Measurements from ENCODE around the gene SMIM17. TPM values are rescaled to one million over a fixed set of nuclear protein-coding genes. Genes with fewer than 3 reads are reported as not detected.

The SMIM17 gene
- polyA plus RNA-seq, 3 donors = not detected

DNA sequence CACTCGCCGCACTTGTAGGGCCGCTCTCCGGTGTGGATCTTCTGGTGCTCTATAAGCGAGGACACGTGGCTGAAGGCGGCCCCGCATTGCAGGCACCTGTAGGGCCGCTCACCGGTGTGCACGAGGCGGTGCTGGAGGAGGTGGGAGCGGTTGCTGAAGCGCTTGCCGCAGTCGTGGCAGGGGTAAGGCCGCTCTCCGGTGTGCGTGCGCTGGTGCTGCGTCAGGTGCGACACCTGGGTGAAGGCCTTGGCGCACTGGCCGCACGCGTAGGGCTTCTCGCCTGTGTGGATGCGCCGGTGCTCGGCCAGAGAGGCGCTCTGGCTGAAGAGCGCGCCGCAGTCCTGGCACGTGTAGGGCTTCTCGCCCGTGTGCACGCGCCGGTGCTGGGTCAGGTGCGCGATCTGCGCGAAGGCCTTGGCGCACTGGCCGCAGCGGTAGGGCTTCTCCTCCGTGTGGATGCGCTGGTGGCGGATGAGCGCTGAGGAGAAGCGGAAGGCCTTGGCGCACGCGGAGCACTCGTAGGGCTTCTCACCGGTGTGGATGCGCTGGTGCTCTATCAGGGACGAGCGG is 21.1 kb downstream of the SMIM17 start:
- H3K36me3 Mint-ChIP-seq = peaks cover 9 to 10% of the 10 kb centered on the region in 2 donors
- Histone ChIP-seq H4K20me1 (ENCODE audit: insufficient read depth, low read length) (no peaks in the 10 kb centered on the region), H2AFZ (ENCODE audit: insufficient read depth, low read depth, low read length, poor library complexity, severe bottlenecking) (no peak overlapping the region), H3K4me2 (replicated peaks; ENCODE audit: extremely low read depth, low read length, poor library complexity, severe bottlenecking) (no peak overlapping the region), H3K36me3 (replicated peaks in 1 of 2; ENCODE audit: control insufficient read depth in 1 of 2, insufficient read depth in 2 of 2, low read length in 2 of 2) (no peaks in the 10 kb centered on the region), H3K9ac (ENCODE audit: insufficient read depth, low read length, poor library complexity, severe bottlenecking) (no peak overlapping the region), H3K27ac (ENCODE audit: low read depth in 1 of 2, low read length in 2 of 2) (no peak overlapping the region), H3K9me3 (replicated peaks in 1 of 2; ENCODE audit: control insufficient read depth in 1 of 2, insufficient read depth in 1 of 2, low read length in 2 of 2) (peaks cover 92 to 99% of the 10 kb centered on the region in 2 donors), H3K27me3 (ENCODE audit: control insufficient read depth in 2 of 2, insufficient read depth in 2 of 2, low read length in 2 of 2) (no peaks in the 10 kb centered on the region), H3K79me2 (ENCODE audit: insufficient read depth, low read length) (no peaks in the 10 kb centered on the region), H3K4me3 (replicated peaks in 1 of 3; ENCODE audit: low read depth in 2 of 3, low read length in 3 of 3) (no peak overlapping the region), H3K4me1 (ENCODE audit: control insufficient read depth in 1 of 2, insufficient read depth in 2 of 2, low read length in 2 of 2) (no peaks in the 10 kb centered on the region)
- DNase-seq = no peak
- intact Hi-C loops (cut with micrococcal nuclease) = no loop called here
- H3K27ac Mint-ChIP-seq = no peak overlapping the region
- no peaks in the 10 kb centered on the region for H3K4me1 Mint-ChIP-seq
- TF ChIP-seq, protein P1, sequence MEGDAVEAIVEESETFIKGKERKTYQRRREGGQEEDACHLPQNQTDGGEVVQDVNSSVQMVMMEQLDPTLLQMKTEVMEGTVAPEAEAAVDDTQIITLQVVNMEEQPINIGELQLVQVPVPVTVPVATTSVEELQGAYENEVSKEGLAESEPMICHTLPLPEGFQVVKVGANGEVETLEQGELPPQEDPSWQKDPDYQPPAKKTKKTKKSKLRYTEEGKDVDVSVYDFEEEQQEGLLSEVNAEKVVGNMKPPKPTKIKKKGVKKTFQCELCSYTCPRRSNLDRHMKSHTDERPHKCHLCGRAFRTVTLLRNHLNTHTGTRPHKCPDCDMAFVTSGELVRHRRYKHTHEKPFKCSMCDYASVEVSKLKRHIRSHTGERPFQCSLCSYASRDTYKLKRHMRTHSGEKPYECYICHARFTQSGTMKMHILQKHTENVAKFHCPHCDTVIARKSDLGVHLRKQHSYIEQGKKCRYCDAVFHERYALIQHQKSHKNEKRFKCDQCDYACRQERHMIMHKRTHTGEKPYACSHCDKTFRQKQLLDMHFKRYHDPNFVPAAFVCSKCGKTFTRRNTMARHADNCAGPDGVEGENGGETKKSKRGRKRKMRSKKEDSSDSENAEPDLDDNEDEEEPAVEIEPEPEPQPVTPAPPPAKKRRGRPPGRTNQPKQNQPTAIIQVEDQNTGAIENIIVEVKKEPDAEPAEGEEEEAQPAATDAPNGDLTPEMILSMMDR (IDR thresholded peaks at IDR 0.05) = no peak
- WGBS (ENCODE audit: insufficient coverage) = 98% methylated on average over 59 of the region's 60 CpGs
- H3K27me3 Mint-ChIP-seq (ENCODE audit: low read depth in 3 of 3) = no peaks in the 10 kb centered on the region
- no peak overlapping the region for H3K4me3 Mint-ChIP-seq
- peaks cover 68 to 100% (median 92%) of the 10 kb centered on the region in 7 donors for H3K9me3 Mint-ChIP-seq

DNA sequence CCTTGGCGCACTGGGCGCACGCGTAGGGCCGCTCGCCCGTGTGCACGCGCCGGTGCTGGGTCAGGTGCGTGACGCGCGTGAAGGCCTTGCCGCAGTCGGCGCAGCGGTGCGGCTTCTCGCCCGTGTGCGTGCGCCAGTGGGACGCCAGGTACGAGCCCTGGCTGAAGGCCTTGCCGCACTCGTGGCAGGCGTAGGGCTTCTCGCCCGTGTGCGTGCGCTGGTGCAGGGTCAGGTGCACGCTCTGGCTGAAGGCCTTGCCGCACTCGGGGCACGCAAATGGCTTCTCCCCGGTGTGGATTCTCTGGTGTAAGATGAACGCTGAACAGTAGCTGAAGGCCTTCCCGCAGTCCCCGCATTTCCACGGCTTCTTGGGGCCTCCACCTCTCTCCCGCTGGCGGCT is 21.6 kb downstream of the SMIM17 start:
- H3K36me3 Mint-ChIP-seq = peaks cover 9 to 10% of the 10 kb centered on the region in 2 donors
- intact Hi-C loops (cut with micrococcal nuclease) = no loop called here
- no peak overlapping the region for H3K27ac ChIP-seq (ENCODE audit: low read depth in 1 of 2, low read length in 2 of 2)
- TF ChIP-seq, protein P1 (IDR thresholded peaks at IDR 0.05) = no peak
- H3K4me3 ChIP-seq (replicated peaks in 1 of 3; ENCODE audit: low read depth in 2 of 3, low read length in 3 of 3) = no peak overlapping the region
- peaks cover 91 to 98% of the 10 kb centered on the region in 2 donors for H3K9me3 ChIP-seq (replicated peaks in 1 of 2; ENCODE audit: control insufficient read depth in 1 of 2, insufficient read depth in 1 of 2, low read length in 2 of 2)
- H3K9ac ChIP-seq (ENCODE audit: insufficient read depth, low read length, poor library complexity, severe bottlenecking) = no peak overlapping the region
- no peak overlapping the region for H2AFZ ChIP-seq (ENCODE audit: insufficient read depth, low read depth, low read length, poor library complexity, severe bottlenecking)
- H3K27me3 Mint-ChIP-seq (ENCODE audit: low read depth in 3 of 3) = no peaks in the 10 kb centered on the region
- no peaks in the 10 kb centered on the region for H4K20me1 ChIP-seq (ENCODE audit: insufficient read depth, low read length)
- no peaks in the 10 kb centered on the region for H3K4me1 Mint-ChIP-seq
- H3K79me2 ChIP-seq (ENCODE audit: insufficient read depth, low read length) = no peaks in the 10 kb centered on the region
- no peak for DNase-seq
- no peak overlapping the region for H3K27ac Mint-ChIP-seq
- no peak overlapping the region for H3K4me2 ChIP-seq (replicated peaks; ENCODE audit: extremely low read depth, low read length, poor library complexity, severe bottlenecking)
- H3K4me1 ChIP-seq (ENCODE audit: control insufficient read depth in 1 of 2, insufficient read depth in 2 of 2, low read length in 2 of 2) = no peaks in the 10 kb centered on the region
- 97% methylated on average over 43 of the region's 43 CpGs for WGBS (ENCODE audit: insufficient coverage)
- H3K9me3 Mint-ChIP-seq = peaks cover 66 to 98% (median 90%) of the 10 kb centered on the region in 7 donors
- no peaks in the 10 kb centered on the region for H3K27me3 ChIP-seq (ENCODE audit: control insufficient read depth in 2 of 2, insufficient read depth in 2 of 2, low read length in 2 of 2)
- H3K36me3 ChIP-seq (replicated peaks in 1 of 2; ENCODE audit: control insufficient read depth in 1 of 2, insufficient read depth in 2 of 2, low read length in 2 of 2) = no peaks in the 10 kb centered on the region
- H3K4me3 Mint-ChIP-seq = no peak overlapping the region

Data from CD14-positive monocyte (primary cell).